ENCODE results near the gene CMIP. TPM values are rescaled to one million over a fixed set of nuclear protein-coding genes. Genes with fewer than 3 reads are reported as not detected.

CMIP gene
- total and polyA plus RNA-seq, 10 of the 15 experiments (the other 5 are each of a cell fraction or from before 2014, with no cell fraction given): 1.2 to 43.2 (median 4.4) TPM

DNA sequence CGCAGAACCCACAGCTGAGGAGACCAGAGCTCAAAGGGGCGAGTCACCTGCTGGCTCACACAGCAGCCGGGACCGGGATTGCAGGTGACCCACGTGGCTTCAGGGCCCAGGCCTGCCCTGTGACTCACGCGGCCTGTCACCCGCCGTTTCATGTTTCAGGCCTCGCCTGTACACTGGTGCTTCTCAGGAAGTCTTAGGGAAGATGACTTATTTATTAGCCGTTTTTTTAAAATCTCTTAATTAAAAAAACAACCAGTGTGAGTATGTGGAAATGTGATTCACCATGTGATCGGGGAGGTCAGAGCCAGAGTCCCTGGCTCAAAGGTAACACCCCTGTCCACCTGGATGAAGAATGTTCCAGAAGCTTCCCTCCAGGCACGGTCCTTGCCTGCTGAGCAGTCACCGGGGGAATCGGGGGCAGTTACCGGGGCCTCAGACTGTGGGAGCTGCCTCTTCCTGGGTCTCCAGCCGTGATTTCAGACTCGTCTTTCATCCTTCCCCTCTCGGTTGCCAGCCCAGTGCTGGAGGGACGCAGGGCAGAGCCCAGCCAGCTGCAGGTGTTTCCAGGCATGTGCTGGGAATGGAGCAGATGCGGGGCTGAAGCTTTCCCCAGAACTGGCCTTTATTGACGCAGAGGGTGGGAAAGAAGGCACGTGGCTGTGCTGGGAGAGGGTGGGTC is 49.3 kb downstream of the CMIP start:
- ChIA-PET CTCF (no interaction called here), POLR2A (interaction anchor here (0.9 kb wide), 1 partner anchor 12 kb away, joined by 7 read pairs; no protein-coding TSS in a partner anchor), RAD21 (ENCODE audit: unreplicated experiment) (no interaction called here), SMC1A (ENCODE audit: uncharacterized antibody, unreplicated experiment) (interaction anchor here (1.4 to 2.1 kb wide), 3 partner anchors 13 to 221 kb away, joined by 3 to 4 read pairs (median 3); no protein-coding TSS in a partner anchor)
- WGBS (ENCODE audit: insufficient coverage, insufficient replicate concordance, low lambda C conversion rate, missing lambda C conversion rate): 93% methylated on average over 22 of the region's 23 CpGs
- Histone ChIP-seq H3K4me2 (ENCODE audit: control insufficient read depth, insufficient read depth) (no peak overlapping the region), H3K4me3 (no peak overlapping the region), H2AFZ (ENCODE audit: control insufficient read depth, low read depth, low read length) (no peak overlapping the region), H3K4me1 (ENCODE audit: control insufficient read depth, insufficient read depth, low read length) (peaks cover 21% of the 10 kb centered on the region), H3K36me3 (ENCODE audit: control insufficient read depth in 2 of 2, insufficient read depth in 2 of 2, low read length in 1 of 2) (peaks cover 0 to 6% of the 10 kb centered on the region in 2 experiments; a peak in 2 of 4 replicates), H3K27me3 (replicated peaks in 1 of 2; ENCODE audit: control insufficient read depth in 2 of 2, insufficient read depth in 2 of 2, low read length in 1 of 2) (no peaks in the 10 kb centered on the region), H3K9ac (ENCODE audit: control insufficient read depth, insufficient read depth, low read length) (no peak overlapping the region), H3K27ac (ENCODE audit: control insufficient read depth, insufficient read depth) (no peak overlapping the region), H4K20me1 (ENCODE audit: control insufficient read depth, insufficient read depth) (no peaks in the 10 kb centered on the region; the same call in 1 of the 2 replicates), H3K9me3 (replicated peaks; ENCODE audit: control insufficient read depth, insufficient read depth, low read length) (no peaks in the 10 kb centered on the region), H3K79me2 (ENCODE audit: control insufficient read depth, insufficient read depth, low read length) (peaks cover 19% of the 10 kb centered on the region)
- FAIRE-seq: no peak
- intact Hi-C loops (cut with micrococcal nuclease; ENCODE audit: unreplicated experiment) (no loop called here), in situ Hi-C loops (cut with MboI) (no loop called here)
- no TSS peak for BruUV-seq (replicated peaks)
- no peak for DNase-seq (ENCODE audit: low read depth, low spot score)
- ATAC-seq: no peak
- TF ChIP-seq POU2F2 (IDR thresholded peaks at IDR 0.05; ENCODE audit: borderline replicate concordance, low read depth, low read length) (no peak), ASH2L (IDR thresholded peaks at IDR 0.05; ENCODE audit: borderline replicate concordance, low read depth) (no peak), JUNB (IDR thresholded peaks at IDR 0.05) (no peak), ESRRA (IDR thresholded peaks at IDR 0.05; ENCODE audit: low read length) (no peak), TBL1XR1 (IDR thresholded peaks at IDR 0.05; ENCODE audit: low read depth, low read length) (no peak), DPF2 (IDR thresholded peaks at IDR 0.05) (no peak), GATAD2B (conservative IDR thresholded peaks at IDR 0.05; ENCODE audit: low read depth) (no peak), CBFB (IDR thresholded peaks at IDR 0.05; ENCODE audit: low read depth) (no peak), SREBF1 (IDR thresholded peaks at IDR 0.05; ENCODE audit: low read length) (no peak), USF1 (IDR thresholded peaks at IDR 0.05; ENCODE audit: borderline replicate concordance, extremely low read length, insufficient read depth, low read depth, low read length) (no peak)
- TF ChIP-seq, protein P1, sequence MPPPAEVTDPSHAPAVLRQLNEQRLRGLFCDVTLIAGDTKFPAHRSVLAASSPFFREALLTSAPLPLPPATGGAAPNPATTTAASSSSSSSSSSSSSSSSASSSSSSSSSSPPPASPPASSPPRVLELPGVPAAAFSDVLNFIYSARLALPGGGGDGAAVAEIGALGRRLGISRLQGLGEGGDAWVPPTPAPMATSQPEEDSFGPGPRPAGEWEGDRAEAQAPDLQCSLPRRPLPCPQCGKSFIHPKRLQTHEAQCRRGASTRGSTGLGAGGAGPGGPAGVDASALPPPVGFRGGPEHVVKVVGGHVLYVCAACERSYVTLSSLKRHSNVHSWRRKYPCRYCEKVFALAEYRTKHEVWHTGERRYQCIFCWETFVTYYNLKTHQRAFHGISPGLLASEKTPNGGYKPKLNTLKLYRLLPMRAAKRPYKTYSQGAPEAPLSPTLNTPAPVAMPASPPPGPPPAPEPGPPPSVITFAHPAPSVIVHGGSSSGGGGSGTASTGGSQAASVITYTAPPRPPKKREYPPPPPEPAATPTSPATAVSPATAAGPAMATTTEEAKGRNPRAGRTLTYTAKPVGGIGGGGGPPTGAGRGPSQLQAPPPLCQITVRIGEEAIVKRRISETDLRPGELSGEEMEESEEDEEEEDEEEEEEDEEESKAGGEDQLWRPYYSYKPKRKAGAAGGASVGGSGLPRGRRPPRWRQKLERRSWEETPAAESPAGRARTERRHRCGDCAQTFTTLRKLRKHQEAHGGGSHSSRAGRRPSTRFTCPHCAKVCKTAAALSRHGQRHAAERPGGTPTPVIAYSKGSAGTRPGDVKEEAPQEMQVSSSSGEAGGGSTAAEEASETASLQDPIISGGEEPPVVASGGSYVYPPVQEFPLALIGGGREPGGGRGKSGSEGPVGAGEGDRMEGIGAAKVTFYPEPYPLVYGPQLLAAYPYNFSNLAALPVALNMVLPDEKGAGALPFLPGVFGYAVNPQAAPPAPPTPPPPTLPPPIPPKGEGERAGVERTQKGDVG (CRISPR knock-in tag; IDR thresholded peaks at IDR 0.05): no peak
- TF ChIP-seq, protein P2, sequence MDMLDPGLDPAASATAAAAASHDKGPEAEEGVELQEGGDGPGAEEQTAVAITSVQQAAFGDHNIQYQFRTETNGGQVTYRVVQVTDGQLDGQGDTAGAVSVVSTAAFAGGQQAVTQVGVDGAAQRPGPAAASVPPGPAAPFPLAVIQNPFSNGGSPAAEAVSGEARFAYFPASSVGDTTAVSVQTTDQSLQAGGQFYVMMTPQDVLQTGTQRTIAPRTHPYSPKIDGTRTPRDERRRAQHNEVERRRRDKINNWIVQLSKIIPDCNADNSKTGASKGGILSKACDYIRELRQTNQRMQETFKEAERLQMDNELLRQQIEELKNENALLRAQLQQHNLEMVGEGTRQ (IDR thresholded peaks at IDR 0.05; ENCODE audit: borderline replicate concordance, low read depth, low read length): no peak
- TF ChIP-seq, protein P3, sequence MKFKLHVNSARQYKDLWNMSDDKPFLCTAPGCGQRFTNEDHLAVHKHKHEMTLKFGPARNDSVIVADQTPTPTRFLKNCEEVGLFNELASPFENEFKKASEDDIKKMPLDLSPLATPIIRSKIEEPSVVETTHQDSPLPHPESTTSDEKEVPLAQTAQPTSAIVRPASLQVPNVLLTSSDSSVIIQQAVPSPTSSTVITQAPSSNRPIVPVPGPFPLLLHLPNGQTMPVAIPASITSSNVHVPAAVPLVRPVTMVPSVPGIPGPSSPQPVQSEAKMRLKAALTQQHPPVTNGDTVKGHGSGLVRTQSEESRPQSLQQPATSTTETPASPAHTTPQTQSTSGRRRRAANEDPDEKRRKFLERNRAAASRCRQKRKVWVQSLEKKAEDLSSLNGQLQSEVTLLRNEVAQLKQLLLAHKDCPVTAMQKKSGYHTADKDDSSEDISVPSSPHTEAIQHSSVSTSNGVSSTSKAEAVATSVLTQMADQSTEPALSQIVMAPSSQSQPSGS (IDR thresholded peaks at IDR 0.05; ENCODE audit: low read length): no peak
- TF ChIP-seq, protein P4, sequence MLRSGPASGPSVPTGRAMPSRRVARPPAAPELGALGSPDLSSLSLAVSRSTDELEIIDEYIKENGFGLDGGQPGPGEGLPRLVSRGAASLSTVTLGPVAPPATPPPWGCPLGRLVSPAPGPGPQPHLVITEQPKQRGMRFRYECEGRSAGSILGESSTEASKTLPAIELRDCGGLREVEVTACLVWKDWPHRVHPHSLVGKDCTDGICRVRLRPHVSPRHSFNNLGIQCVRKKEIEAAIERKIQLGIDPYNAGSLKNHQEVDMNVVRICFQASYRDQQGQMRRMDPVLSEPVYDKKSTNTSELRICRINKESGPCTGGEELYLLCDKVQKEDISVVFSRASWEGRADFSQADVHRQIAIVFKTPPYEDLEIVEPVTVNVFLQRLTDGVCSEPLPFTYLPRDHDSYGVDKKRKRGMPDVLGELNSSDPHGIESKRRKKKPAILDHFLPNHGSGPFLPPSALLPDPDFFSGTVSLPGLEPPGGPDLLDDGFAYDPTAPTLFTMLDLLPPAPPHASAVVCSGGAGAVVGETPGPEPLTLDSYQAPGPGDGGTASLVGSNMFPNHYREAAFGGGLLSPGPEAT (IDR thresholded peaks at IDR 0.05; ENCODE audit: low read depth): no peak

All from GM12878 (cell line).